Stomach (tissue), 4 donors: ENCODE results near the gene ADARB2.

Source experiments
- CTCF ChIP-seq, 7 experiments: fragments of 450-650 bp in 4 of 7; fragments of 200-600 bp in 3 of 7; sonication (generic) in 3 of 7; IDR thresholded peaks; one replicate each; pipeline ENCODE4 v1.5.1; 2016 to 2019; ENCODE audit warnings: antibody characterized with exemption in 7 of 7, control low read depth in 2 of 7, mild to moderate bottlenecking in 1 of 7
- POLR2A ChIP-seq, 4 donors: fragments of 450-650 bp; IDR thresholded peaks; one replicate each; pipeline ENCODE4 v1.6.1; 2016; ENCODE audit warnings: antibody characterized with exemption in 4 of 4, control low read depth in 2 of 4, mild to moderate bottlenecking in 1 of 4, moderate library complexity in 1 of 4
- POLR2AphosphoS5 ChIP-seq, 3 donors: sonication (generic); formaldehyde crosslinking; IDR thresholded peaks; one replicate each; pipeline ENCODE4 v1.6.1; 2016; ENCODE audit warnings: antibody characterized with exemption in 3 of 3

- TF ChIP-seq POLR2A (IDR thresholded peaks at IDR 0.05) (no peak), CTCF (IDR thresholded peaks at IDR 0.05) (no peak), POLR2AphosphoS5 (IDR thresholded peaks at IDR 0.05) (no peak)
Measured at GRCh38 chr10:1545524-1545923, 191.8 kb downstream of the ADARB2 start.
